Stimulated activated CD8-positive, alpha-beta memory T cell treated with anti-CD3 and anti-CD28 coated beads, Interleukin-7, amount 100 ng/mL, for 4 hours (primary cell): ENCODE measurements around the gene MEGF10.

Experiments
- DNase-seq, 2 donors: peaks; one replicate each; pipeline ENCODE4 v3.0.0-alpha.2; 2020; ENCODE audit warnings: low read depth in 2 of 2

The MEGF10 gene

DNA sequence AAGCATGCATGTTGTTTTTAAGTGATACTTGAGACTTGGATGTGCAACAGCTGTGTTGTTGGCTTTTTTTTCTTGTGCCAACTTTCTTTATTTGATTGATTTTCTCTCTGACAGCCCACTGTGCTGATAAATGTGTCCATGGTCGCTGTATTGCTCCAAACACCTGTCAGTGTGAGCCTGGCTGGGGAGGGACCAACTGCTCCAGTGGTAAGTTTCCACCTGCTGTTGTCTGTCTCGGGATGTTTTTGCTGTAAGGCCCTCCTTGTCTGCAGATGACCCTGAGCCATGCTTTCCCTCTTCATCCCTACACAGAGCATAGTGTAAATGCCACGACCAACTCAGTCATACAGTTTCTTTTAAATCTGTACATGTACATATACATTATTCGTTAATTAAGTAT is 79.2 kb downstream of the MEGF10 start:
- no peak for DNase-seq

DNA sequence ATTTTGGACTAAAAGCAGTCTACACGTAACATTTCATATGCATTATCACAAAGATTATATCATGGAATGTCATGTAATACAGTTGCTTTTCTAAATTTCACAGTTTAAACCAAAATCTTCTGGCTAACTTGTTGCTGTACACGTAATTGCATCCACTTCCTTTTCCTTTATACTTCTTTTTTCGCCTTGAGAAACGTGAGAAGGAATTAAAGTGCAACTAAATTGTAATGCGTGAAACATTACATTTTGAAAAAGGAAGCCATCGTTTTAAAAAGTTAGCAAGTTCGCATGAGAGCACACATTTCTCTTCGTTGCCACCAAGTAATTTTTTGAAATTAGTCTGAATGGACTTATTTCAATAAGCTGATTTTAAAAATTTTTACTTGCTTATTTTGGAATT is 80.0 kb downstream of the MEGF10 start:
- DNase-seq, result no peak

DNA sequence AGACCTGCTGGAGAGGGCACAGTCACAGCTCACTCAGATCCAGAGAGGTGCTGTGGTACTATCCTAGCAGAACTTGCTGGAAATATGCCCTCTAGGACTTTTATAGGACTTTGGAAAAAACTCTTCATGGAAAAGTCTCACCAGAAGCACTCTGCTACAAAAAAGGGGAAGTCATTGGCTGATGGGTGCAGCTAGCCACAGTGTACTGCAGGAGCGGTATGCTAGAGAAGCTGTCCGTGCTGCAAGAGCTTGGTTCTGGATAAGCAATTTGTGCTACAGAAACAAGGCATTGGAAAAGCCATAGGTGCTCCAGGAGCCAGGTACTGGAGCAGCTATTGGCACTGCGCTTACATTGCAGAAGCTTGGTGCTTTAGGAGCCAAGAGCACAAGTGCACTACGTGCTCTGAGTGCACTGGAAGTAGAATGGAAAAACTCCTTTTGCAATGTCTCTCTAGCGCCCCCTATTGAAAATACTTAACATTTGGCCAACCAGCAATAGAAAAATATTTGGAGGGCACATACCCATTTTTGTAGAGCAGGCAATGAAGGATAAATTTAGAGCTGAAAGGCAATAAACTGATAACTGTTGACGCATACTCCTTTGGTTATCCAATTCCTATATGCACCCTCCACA is 83.4 kb downstream of the MEGF10 start:
- DNase-seq, result no peak

DNA sequence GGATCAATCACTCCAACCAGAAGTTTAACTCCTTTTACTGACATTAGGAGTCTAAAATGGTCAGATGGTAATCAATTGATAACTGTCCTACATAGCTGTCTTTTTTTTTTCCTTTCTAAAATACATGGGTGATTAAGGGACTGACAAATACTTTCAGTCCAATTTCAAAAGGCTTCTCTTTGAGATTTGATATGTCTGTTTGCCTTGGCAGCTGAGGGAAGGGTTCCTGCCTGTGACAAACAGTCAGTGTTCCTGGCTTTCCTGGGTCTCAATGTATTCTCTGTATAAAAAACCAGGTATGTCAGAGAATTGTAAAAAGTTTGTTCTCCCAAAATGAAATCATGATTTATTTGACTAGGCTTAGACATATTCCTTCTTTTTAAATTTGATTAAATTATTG is 84.5 kb downstream of the MEGF10 start:
- no peak for DNase-seq

DNA sequence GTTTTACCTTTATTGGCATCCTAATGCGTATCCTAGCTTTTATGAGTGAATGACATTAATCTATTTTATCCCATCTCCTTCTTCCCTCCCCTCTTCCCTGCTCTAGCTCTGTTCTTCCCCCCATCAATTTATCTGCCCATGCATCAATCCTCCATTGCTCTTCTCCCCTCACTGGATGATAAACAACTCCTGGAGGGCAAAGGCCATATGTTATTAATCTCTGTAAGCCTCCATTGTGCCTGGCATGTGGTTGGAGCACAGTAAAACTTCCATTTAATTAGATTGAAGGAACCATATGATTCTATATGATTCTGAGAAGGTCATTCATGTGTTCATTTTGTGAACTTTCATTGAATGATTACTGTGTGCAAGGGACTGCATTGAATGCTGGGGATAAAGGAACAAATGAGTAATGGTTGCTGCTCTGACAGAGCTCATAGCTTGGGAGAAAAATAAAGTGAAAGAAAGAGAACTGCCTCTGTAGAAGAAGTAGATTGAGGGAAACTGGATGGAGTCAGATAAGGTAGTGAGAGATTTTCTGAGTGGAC is 85.0 kb downstream of the MEGF10 start:
- no peak for DNase-seq

DNA sequence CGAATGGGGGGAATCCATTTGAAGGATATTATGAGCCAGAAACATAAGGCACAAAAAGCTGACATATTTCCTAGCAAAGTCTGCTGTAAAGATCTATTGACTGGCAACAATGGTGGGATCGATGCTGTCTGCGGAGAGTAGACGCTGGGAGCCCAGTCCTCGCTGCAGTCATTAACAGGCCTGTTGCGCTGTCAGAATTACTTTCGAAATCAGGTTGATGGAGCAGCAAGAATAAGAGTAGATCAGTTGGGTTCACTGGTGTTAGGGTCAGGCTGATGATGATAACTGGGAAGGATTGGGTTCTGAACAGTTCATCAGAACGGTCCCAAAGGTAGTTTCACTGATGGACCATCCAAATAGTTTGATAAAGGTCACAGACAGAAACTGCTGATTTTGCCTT is 87.1 kb downstream of the MEGF10 start:
- no peak for DNase-seq

DNA sequence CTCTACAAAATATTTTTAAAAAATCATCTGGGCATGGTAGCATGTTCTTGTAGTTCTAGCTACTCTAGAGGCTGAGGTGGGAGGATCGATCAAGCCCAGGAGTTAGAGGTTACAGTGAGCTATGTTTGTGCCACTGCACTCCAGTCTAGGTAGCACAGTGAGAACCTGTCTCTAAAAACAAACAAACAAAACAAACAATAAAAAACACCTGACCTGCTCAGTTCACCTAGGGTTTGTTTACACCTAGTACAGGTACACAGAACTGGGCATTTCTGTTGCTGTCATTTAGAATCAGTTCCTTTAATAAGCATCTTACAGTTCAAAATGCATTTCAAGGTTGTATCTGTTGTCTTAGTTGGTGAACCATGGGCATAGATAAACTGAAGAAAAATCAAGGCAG is 95.3 kb downstream of the MEGF10 start:
- DNase-seq, result no peak

DNA sequence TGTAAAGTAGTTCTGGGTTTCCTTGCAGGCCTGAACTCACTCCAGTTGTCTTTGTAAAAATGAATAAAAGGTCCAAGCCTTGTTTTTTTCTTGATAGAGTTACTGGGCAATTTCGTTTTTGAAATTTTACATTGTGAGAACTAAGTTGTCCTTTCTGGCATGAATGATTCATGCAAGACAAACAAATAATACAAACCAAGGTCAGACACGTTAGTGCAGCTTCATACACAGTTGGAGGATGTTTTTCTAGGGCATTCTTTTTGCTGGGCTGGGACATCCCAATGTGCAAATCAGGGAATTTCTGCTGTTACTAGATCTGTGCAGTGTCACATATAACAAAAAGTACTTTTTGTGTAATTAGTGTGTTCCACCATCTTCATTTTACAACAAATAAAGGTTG is 96.0 kb downstream of the MEGF10 start:
- no peak for DNase-seq

DNA sequence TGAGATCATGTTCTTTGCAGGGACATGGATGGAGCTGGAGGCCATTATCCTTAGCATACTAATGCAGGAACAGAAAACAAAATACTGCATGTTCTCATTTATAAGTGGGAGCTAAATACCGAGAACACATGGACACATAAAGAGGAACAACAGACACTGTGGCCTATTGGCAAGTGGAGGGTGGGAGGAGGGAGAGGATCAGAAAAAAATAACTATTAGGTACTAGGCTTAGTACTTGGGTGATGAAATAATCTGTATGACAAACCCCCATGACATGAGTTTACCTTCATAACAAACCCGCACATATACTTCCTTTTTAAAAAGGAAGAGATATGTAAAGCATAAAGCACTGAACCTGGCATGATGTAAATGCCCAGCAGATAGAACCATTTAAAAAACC is 99.0 kb downstream of the MEGF10 start:
- no peak for DNase-seq

DNA sequence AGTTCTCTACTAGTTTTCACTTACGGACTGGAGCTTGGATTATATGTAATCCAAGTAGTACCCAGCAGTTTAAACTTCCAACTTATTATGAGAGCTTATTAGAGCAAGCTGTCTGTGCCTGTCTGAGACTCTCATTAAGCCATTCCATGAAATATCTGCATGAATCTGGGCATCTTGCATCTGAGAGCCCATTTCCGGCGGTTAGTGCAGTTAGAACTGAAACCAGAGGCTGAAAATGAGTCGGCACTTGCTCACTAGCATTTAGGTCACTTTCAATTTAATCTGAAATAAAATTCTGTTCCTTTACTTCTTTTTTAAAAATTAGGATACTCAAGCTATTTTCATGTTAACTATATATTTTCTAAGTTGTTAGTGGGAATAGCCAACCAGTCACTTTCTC is 102.2 kb downstream of the MEGF10 start:
- DNase-seq, result no peak

DNA sequence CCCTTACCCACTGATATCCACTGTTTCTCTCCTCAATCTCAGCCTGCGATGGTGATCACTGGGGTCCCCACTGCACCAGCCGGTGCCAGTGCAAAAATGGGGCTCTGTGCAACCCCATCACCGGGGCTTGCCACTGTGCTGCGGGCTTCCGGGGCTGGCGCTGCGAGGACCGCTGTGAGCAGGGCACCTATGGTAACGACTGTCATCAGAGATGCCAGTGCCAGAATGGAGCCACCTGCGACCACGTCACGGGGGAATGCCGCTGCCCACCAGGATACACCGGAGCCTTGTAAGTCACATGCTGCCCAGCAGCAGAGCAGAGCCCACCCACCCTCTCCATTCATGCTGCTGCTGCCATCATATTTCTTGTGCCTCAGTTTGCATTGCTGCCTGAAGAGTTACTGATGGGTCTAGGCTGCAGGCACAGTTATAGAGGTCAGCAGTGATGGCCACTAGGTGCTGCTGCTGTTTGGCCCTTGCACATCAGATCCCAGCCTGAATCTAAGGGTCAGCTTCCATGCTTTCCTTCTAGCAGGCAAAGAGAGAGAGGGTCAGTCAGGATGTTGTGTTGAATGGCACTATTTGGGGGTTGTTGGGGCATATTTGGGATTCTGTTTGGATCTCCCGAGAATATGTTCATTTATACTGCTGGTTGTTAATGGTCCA is 106.0 kb downstream of the MEGF10 start:
- no peak for DNase-seq

DNA sequence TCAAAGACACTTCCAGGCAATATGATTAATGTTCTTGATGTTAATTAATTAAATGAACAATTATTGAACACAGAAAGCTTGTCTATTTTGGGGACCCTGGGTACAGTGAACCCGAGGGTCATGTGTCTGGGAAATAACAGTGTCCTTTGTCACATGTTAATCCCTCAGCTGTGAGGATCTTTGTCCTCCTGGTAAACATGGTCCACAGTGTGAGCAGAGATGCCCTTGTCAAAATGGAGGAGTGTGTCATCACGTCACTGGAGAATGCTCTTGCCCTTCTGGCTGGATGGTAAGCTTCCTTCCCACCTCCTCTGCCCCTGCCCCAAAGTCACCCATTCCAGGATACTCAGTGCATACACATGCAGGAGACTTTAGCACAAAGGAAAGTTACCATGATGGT is 107.9 kb downstream of the MEGF10 start:
- DNase-seq, result no peak

DNA sequence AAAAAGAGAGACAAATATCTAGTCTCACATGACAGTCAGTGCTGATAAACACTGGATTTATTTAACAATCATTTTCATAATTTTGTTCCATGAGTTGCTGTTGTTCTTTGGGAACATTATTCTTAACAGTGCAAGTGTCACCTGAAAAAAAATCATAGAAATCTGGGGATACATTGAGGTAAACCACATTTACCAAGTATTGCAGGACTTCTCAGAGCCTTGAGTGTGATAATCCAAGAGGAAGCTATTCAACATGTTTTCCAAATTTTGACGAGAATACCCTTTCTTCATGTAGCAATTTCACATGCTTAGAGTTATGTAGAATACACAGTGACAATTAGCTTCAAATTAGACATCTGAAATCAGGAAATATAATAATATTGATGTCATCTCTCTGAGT is 108.5 kb downstream of the MEGF10 start:
- no peak for DNase-seq

DNA sequence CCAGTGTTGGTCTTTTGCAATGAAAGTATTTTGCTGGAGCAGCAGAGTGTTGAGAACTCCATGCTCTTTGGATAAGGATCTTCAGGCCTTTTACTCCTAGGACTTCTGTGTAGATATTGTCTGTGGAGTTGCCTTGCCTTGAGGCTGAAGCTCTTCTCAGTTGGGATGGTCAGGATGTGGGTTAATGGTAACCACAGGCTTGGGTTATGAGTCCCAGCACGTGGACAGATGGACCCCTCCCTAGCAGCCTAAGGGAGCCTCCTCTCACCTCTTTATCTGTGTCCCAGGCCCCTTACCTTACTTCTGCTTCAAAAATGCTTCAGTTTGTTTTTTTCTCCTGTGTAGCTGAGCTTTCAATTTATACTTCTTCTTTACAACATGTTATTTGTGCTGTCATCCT is 109.9 kb downstream of the MEGF10 start:
- DNase-seq, result no peak

DNA sequence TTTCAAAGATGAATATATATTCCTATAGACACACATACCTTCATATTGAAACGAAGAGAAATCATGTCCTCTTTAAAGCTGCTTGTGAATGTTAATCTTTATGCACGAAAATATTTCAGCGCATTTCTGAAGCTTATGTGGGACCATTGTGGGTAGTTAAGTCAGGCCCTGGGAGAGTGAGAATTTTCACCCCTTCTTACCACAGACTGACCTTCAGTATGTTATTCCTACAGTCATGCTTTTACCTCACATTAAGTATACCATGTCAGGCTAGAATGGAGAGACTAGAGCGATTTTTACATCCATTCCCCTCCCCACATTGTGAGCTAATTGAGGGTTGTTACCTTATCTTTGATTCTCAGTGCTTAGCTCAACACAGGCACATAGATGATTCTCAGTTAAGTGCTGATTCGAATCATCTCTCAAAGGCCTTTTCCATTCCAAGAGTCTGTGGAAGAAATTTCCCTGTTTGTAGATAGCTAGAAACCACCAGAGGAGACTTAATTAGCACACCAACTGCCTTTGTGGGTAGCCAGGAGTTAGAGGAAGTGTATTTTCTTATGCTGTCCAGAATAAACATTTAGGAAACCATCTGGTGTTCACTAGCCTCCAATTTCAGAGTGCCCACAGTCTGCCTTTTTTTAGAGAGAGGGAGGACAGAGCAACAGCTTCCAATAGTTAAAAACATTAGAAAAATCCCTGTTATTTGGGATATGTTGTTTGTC is 110.5 kb downstream of the MEGF10 start:
- no peak for DNase-seq

DNA sequence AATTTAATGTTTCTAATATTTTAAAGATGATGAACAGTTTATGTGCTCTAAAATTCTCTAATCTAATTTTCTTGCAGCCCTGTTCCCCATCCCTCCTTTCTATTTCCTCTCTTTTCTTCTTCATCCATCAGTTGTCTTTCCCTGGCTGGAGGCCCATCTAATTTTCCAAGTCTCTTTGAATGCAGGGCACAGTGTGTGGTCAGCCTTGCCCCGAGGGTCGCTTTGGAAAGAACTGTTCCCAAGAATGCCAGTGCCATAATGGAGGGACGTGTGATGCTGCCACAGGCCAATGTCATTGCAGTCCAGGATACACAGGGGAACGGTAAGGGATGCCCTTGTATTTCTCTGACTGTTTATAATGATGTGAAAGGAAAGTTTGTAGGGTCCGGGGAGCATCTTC is 111.8 kb downstream of the MEGF10 start:
- no peak for DNase-seq

DNA sequence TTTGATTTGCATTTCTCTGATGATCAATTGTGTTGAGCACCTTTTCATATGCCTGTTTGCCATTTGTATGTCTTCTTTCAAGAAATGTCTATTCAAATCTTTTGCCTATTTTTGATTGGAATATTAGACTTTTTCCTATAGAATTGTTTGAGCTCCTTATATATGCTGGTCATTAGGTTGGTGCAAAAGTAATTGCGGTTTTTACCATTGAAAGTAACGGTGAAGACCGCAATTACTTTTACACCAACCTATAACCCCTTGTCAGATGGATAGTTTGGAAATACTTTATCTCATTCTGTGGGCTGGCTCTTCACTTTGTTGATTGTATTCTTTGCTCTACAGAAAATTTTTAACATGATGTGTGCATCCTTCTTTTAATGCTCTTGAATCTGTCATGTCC is 113.6 kb downstream of the MEGF10 start:
- no peak for DNase-seq

DNA sequence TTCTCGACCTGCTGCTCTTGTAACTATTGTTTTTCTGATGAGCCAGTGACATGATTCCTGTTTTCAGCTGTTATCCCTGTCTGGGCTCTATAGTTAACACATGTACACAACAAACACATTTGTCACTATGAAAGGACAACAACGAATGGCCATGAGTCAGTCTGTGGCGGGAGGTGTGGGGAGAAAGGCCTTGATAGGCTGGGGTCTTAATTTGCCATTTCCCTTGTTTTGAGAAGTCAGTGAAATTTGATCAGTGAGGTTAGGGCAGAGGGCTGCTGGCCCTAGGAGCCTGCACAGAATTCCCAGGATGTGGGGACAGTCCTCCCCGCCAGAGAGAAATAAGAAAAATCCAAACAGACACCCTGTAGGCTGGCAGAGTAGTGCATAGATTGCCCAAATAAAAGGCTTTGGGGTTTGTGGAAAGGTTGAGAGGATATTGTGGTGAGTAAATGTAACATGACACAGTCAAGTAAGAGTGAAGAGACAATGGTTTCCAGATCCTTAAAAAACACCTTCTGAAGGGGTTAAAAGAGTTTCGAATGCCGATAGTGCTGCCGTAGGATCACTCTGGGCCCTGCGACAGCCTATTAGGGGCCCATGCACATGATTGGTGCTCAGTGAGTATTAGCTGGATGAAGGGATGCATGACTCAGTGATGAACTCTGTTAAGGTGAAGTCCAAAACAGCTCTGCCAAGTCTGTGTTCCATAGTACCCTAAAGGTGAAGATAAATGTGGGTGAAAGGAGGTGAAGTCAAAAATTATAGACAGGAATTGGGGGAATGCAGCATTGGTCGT is 115.9 kb downstream of the MEGF10 start:
- DNase-seq, result no peak

DNA sequence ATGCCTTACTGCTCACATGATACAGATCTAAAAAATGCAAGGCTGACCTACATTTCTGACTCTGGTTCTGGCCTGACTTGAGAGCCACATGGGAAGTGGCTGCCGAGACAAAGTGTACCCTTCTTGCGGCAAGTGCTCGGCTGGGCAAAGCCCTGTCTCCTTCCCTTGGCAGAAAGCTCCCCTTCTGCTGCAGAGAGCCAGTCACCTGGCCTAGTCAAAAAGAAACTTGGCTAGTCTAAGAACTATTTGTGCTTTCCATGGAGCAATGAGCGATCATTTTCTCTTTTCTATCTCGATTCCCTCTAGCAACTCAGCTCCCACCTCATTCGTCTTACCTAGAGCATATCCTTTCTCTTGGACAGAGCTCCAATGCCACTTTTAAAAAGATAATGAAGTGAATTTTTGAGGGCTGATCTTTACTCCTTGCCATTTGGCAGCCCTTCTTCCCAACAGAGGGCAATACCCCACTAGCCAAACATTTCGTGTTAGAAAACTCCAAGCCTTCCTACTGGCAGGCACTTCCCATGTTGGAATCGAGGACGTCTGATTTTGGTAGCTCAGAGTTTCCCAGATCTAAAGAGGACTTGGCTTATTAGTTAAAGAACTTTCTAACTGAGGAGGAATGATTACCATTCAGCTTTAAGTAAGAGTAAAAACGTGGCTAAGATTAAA is 118.8 kb downstream of the MEGF10 start:
- no peak for DNase-seq

DNA sequence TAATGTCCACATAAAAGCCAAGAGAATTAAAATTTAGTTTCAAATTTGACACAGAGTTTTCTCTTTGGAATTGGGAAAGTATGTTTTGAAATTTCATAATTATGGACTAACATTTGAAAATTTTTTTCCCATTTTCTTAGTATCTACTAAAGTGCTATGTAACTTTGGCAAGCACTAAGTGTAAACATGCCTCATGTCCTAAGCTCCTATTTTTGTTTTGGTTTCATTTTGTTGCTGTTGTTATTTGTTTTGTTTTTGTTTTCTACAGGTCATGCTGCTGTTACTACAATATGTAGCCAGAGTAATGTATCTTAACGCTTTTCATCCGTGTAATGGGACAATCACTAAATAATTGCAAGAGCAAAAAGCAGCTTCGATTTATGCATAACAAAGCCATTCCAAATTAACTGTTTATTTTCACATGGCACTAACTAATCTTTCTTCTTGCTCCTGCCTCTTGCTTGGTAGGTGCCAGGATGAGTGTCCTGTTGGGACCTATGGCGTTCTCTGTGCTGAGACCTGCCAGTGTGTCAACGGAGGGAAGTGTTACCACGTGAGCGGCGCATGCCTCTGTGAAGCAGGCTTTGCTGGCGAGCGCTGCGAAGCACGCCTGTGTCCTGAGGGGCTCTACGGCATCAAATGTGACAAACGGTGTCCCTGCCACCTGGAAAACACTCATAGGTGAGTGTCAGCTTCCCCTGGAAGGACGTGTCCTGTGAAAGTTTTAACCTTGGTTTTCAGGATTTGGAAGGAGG is 119.5 kb downstream of the MEGF10 start:
- no peak for DNase-seq

DNA sequence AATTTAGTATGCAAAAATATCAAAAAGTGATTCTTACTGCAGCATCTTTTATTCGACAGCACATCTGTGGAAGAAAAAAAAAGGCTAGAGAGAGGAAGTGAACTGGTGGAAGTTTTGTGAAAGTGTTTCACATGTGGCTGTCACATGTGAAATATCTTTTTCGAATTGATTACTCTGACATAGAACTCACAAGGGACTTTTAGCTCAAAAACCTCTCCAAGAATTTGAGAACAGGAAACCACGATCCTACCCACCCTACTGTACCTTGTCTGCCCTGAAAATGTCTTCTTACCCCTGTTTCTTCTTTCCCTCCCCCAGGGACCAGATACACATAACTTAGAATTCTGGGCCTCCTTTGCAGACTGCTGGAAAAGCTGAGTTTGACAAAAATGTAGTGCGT is 120.4 kb downstream of the MEGF10 start:
- DNase-seq, result no peak
